Central memory CD8-positive, alpha-beta T cell (primary cell): ENCODE data around the gene IL20RB.
A peak's percentile ranks its signal among the peaks of the same experiment; 100 is the strongest.
"Not testable (repeated sequence)": the region's sequence is repeated elsewhere in the genome, so short reads cannot be mapped to it uniquely, and the experiment has no call there.

Experiments
- ATAC-seq: fragments of 150-1000 bp; cut with Tn5 transposase; replicated peaks from 2 replicates; pipeline ENCODE4 v1.10.0; 2022; ENCODE audit warnings: mild to moderate bottlenecking, moderate FRiP score, moderate number of reproducible peaks; ENCODE audit not compliant: poor library complexity, severe bottlenecking; ENCODE audit errors: extremely low read depth
- DNase-seq, 2 donors: peaks; one replicate each; pipeline ENCODE4 v3.0.0; 2021; ENCODE audit warnings: low spot score in 2 of 2
- H3K27ac Mint-ChIP-seq: one replicate; pipeline ENCODE4 v1.8.0; 2022; ENCODE audit warnings: low read depth, mild to moderate bottlenecking, moderate library complexity, mixed read lengths
- H3K27me3 Mint-ChIP-seq: one replicate; pipeline ENCODE4 v1.8.0; 2022; ENCODE audit warnings: mixed read lengths
- H3K36me3 Mint-ChIP-seq: one replicate; pipeline ENCODE4 v1.8.0; 2022; ENCODE audit warnings: mild to moderate bottlenecking, moderate library complexity, mixed read lengths; ENCODE audit not compliant: insufficient read depth
- H3K4me1 Mint-ChIP-seq: one replicate; pipeline ENCODE4 v1.8.0; 2022; ENCODE audit warnings: mixed read lengths
- H3K4me3 Mint-ChIP-seq: one replicate; pipeline ENCODE4 v1.8.0; 2022; ENCODE audit warnings: mild to moderate bottlenecking, moderate library complexity, mixed read lengths
- H3K9me3 Mint-ChIP-seq: one replicate; pipeline ENCODE4 v1.8.0; 2022; ENCODE audit warnings: mixed read lengths

Gene IL20RB

DNA sequence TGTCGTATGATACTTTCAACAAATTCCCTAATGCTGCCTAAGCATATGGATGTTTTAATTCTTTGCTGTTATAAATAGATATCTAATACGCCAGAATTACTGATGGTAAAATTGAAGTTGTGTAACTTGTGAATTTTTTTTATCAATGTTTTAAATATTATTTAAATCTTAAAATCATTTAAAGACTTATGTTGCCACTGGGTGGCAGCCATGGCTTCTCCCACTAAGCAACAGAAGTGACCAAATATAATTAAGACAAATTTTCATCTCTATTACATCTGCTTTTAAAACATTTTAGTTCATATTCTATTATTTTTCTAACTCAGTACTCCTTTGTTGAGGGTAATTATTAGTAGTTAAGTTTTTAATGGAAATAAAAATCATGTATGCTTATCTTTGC, 8.1 kb upstream of the IL20RB start:
- Mint-ChIP-seq H3K4me3 (no peak overlapping the region), H3K36me3 (peaks cover 14% of the 10 kb centered on the region), H3K4me1 (peaks cover 33% of the 10 kb centered on the region), H3K27ac (no peak overlapping the region), H3K27me3 (no peaks in the 10 kb centered on the region), H3K9me3 (no peaks in the 10 kb centered on the region)
- ATAC-seq, result no peak
- no peak for DNase-seq

DNA sequence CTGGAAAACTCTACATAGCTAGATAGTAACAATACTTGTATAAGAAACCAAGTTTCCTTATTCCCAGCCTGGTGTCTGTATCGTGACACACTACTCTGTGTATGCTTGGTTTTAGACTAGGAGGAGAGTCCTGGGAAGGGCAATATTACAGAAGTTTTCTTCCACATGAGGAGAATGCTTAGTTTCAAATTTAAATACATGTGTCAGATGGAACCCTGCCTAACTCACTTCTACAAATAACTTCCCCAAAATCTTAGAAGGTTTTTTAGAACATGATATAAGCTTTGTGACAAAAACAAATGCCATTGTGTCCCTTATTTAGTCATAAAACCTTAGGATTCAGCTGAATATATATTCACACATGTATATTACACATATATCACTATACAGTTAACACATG, 7.2 kb upstream of the IL20RB start:
- ATAC-seq (no peak), DNase-seq (no peak)
- Mint-ChIP-seq H3K4me3 (no peak overlapping the region), H3K27ac (no peak overlapping the region), H3K27me3 (no peaks in the 10 kb centered on the region), H3K4me1 (peaks cover 42% of the 10 kb centered on the region), H3K9me3 (no peaks in the 10 kb centered on the region), H3K36me3 (peaks cover 14% of the 10 kb centered on the region)

DNA sequence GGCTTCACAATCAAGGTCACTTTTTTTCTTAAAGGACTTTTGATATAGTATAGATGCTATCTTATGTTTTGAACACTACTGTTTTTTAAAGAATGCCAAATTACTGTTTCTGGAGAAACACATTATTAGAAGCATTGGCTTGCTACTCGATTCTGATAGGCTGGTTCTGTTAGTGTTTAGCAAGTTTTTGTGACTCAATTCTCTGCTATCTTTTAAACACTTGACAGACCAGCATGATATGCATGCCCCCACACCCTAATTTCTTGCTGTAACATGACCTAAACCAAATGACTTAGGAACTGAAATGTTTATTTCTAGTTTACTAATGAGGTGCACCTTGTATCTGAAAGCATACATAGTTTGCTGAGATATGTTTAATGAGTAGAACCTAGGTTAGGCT, 5.5 kb upstream of the IL20RB start:
- Mint-ChIP-seq H3K27ac (no peak overlapping the region), H3K4me3 (no peak overlapping the region), H3K36me3 (peaks cover 8% of the 10 kb centered on the region), H3K9me3 (no peaks in the 10 kb centered on the region), H3K27me3 (no peaks in the 10 kb centered on the region), H3K4me1 (peaks cover 46% of the 10 kb centered on the region)
- no peak for DNase-seq
- ATAC-seq, result no peak

DNA sequence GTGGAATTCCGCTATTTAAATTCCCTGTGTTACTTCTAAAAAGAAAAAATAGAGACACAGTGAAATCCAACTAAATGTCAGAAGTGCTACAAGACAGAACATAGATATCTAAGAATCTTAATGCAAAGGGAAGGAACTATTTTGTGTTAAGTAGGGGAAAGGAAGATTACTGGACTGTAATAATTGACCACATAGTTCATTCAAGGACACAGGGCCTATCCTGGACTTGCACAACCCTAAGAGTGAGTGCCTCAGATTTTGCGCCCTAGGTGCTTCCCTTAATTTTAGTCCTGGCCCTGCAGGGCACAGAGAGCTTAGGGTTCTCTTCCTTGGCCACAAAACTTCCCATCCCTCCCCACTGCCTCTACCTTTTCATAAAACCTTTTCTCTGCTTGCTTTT, 3.5 kb upstream of the IL20RB start:
- no peak overlapping the region for H3K4me3 Mint-ChIP-seq
- H3K9me3 Mint-ChIP-seq, result no peaks in the 10 kb centered on the region
- H3K27ac Mint-ChIP-seq, result no peak overlapping the region
- ATAC-seq (no peak), DNase-seq (no peak)
- H3K36me3 Mint-ChIP-seq, result peaks cover 3% of the 10 kb centered on the region
- no peaks in the 10 kb centered on the region for H3K27me3 Mint-ChIP-seq
- H3K4me1 Mint-ChIP-seq, result peaks cover 38% of the 10 kb centered on the region

DNA sequence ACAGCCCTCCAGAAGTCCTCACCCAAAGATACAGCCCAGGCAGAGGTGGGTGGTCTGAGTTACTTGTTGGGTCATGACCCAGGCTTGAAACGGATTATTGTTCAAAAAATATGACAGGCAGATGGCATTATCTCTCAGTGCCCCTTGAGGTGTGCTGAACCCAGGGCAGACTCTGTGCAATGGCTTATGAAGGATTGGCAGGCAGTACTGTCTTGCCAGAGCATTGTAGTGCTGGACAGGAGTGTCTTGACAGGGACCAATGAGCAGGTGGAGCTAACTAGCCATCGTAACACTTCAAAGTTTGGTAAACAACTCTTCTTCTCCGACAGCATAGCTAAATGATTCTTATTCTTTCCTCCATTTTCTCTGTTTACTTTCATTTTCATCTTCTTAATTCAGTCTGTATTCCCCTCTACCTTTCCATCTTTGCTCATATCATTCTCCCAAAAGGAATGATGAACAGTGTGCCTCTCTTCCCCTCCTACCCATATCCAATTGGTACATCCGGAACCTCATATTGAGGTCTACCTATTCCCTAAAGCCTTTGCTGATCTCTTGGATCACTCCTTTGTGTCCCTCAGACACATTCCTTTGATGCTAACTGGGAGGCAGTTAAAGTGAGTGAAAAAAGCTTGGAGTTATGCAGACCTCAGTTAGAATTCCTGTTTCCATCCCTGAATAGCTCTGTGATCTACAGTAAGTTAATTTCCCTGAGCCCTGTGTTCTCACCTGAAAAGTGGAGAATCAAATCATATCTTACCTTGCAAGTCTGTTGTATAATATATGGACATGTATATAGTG, 2.6 kb upstream of the IL20RB start:
- Mint-ChIP-seq H3K4me3 (peak overlapping the region; percentile 12), H3K27me3 (no peaks in the 10 kb centered on the region), H3K9me3 (no peaks in the 10 kb centered on the region), H3K4me1 (peaks cover 38% of the 10 kb centered on the region), H3K36me3 (peaks cover 2% of the 10 kb centered on the region), H3K27ac (peak overlapping the region; percentile 38)
- ATAC-seq (no peak), DNase-seq (no peak)

DNA sequence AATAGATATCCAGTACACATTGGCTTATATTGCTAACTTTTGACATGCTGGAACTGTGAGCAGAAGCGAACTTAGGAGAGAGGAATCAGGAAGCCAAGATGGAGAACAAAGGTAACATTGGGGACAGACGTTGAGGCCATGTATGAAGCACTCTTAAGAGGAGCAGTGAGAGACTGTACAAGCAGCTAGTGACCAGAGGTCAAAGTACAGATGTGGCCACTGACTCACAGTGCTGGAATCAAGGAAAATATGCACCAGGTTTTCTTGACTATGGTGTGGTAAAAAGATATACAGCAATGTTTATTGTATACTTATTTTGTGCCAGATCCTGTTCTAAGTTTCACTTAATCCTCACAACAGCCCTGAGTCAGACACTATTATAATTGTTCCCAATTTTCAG, 2.0 kb upstream of the IL20RB start:
- H3K27ac Mint-ChIP-seq, result peak overlapping the region; percentile 38
- H3K9me3 Mint-ChIP-seq, result no peaks in the 10 kb centered on the region
- no peak for ATAC-seq
- peaks cover 43% of the 10 kb centered on the region for H3K4me1 Mint-ChIP-seq
- DNase-seq, result no peak
- no peak overlapping the region for H3K4me3 Mint-ChIP-seq
- no peaks in the 10 kb centered on the region for H3K27me3 Mint-ChIP-seq
- peaks cover 4% of the 10 kb centered on the region for H3K36me3 Mint-ChIP-seq

DNA sequence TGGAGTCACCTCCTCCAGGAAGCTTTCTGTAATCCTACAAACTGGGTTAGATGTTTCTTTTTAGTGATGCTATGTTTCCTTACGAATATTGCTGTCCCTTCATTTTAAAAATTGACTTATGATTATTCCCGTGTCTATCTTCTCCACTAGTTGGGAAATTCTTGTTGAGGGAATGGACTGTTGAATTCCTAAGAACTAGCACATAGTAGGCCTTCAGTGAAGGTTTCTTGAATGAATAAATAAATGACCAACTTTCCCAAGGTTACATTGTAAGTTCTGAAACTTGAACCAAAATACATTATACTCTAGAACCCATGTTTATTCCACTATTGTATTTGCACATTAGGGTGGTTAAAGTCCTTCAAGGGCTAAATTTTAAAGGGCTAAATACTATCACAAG, 812 bp upstream of the IL20RB start:
- ATAC-seq (no peak), DNase-seq (no peak)
- Mint-ChIP-seq H3K27me3 (no peaks in the 10 kb centered on the region), H3K9me3 (no peaks in the 10 kb centered on the region), H3K27ac (no peak overlapping the region), H3K4me3 (no peak overlapping the region), H3K4me1 (peaks cover 37% of the 10 kb centered on the region), H3K36me3 (peaks cover 4% of the 10 kb centered on the region)

DNA sequence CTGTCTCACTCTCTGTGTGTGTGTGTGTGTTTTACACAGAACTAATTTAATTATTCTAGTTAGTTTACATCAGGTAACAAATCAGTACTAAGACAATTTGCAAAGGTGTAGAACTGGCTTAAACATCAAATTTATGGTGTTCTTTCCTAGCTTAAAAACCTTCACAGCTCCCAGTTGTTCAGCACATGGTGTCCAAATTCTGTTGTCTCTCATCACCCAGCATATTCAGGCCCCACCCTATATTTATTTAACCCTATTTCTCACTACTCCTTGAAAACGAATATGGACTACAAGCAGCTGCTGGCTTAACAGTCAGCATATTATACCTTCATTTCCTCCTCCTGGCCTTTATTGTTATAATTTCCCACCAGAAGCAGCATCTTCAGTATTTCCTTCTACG, 1.2 kb downstream of the IL20RB start:
- no peak overlapping the region for H3K4me3 Mint-ChIP-seq
- H3K36me3 Mint-ChIP-seq, result peaks cover 4% of the 10 kb centered on the region
- H3K9me3 Mint-ChIP-seq, result no peaks in the 10 kb centered on the region
- no peaks in the 10 kb centered on the region for H3K27me3 Mint-ChIP-seq
- no peak for DNase-seq
- H3K27ac Mint-ChIP-seq, result no peak overlapping the region
- peaks cover 27% of the 10 kb centered on the region for H3K4me1 Mint-ChIP-seq
- no peak for ATAC-seq

DNA sequence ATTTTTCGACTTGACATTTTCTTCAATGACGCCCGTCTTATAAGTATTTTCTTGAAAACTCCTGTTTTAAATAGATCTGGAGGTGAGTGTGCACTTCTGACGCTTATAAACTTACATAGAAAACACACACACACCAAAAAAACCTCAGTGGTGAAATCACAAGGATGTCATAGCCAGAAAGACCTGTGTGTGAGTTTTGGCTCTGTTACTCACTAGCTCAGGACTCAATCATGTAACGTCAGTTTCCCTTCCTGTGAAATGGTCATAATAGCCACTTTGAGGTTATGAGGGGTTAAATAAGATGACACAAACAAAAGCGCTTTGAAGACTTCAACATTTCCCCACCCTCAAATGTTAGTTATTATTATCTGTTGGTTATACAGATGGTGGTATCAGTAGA, 1.8 kb downstream of the IL20RB start:
- peaks cover 4% of the 10 kb centered on the region for H3K36me3 Mint-ChIP-seq
- no peak overlapping the region for H3K27ac Mint-ChIP-seq
- no peak for ATAC-seq
- no peaks in the 10 kb centered on the region for H3K9me3 Mint-ChIP-seq
- H3K27me3 Mint-ChIP-seq, result no peaks in the 10 kb centered on the region
- H3K4me3 Mint-ChIP-seq, result no peak overlapping the region
- DNase-seq, result no peak
- H3K4me1 Mint-ChIP-seq, result peaks cover 25% of the 10 kb centered on the region

DNA sequence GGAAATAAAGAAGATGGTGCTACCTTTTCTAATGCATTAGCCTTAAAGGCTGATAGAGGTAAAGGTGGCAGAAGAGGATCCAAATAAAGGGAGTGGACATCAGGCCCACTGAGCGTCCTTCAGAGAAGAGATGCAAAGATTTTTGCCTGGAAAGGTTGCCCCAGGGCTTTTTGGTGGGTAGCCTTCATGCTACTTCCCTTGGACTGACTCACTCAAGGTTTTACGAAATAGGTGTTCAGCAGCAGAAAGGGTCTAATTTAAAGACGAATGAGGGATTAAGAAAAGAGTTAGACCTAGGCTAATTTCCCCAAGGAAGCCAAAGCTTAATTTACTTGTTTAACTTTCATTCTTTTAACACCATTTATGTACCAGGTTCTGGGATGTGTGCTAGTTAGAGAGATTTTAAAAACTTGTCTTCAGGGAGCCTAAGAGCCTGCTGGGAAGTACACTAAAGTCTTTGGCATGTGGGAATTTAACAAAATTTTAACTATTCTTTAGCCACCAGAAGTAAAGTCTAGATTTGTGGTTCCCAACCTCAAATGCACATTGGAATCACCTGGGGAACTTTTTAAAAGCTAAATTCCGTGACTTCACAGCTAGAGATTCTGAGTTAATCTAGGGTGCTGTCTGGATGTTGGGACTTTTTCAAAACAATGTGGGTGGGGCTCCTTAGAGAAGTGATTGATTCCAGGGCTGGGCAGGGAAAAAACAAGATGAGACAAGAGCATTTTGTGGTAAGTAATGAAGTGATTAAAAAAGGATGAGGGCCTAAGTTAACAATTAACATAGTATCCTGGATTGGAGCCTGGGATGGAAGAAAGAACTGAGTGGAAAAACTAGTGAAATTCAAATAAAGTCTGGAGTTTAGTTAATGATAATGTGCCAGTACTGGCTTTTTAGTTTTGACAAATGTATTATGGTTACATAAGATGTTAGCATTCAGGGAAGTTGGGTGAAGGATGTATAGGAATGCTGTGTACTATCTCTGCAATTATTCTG, 3.4 kb downstream of the IL20RB start:
- Mint-ChIP-seq H3K9me3 (no peaks in the 10 kb centered on the region), H3K27ac (no peak overlapping the region), H3K27me3 (no peaks in the 10 kb centered on the region), H3K4me3 (no peak overlapping the region), H3K4me1 (peaks cover 13% of the 10 kb centered on the region), H3K36me3 (peaks cover 4% of the 10 kb centered on the region)
- ATAC-seq, result no peak
- DNase-seq, result no peak

DNA sequence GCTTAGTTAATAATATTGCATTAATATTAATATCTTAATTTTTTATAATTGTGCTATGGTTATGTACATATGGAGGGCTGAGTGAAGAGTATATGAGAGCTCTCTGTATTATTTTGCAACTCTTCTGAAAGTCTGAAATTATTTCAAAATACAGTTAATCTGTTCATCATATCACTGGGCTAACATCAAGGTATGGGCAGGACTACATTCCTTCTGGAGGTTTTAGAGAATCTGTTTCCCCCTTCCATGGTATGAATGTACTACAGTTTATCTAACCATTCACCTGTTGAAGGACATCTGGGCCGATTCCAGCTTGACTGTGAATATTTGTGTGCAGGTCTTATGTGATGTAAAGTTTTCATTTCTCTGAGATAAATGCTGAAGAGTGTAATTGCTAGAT, 5.1 kb downstream of the IL20RB start:
- Mint-ChIP-seq H3K27ac (no peak overlapping the region), H3K9me3 (no peaks in the 10 kb centered on the region), H3K36me3 (peaks cover 2% of the 10 kb centered on the region), H3K27me3 (no peaks in the 10 kb centered on the region), H3K4me1 (peaks cover 6% of the 10 kb centered on the region), H3K4me3 (no peak overlapping the region)
- DNase-seq (no peak), ATAC-seq (no peak)

DNA sequence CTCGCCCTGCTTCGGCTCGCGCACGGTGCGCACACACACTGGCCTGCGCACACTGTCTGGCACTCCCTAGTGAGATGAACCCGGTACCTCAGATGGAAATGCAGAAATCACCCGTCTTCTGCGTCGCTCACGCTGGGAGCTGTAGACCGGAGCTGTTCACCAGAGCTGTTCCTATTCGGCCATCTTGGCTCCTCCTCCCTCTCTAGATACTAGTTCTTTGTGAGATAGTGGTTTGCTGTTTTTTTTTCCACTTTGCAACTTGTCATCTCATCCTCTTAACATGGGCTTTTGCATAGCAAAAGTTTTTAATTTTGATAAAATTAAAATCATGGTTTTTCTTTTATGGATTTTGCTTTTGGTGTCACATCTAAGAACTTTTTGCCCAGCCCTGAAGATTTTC, 11.8 kb downstream of the IL20RB start:
- ATAC-seq, H3K27me3 Mint-ChIP-seq, H3K4me1 Mint-ChIP-seq, DNase-seq, H3K36me3 Mint-ChIP-seq, H3K4me3 Mint-ChIP-seq, H3K9me3 Mint-ChIP-seq, H3K27ac Mint-ChIP-seq: not testable (repeated sequence)

DNA sequence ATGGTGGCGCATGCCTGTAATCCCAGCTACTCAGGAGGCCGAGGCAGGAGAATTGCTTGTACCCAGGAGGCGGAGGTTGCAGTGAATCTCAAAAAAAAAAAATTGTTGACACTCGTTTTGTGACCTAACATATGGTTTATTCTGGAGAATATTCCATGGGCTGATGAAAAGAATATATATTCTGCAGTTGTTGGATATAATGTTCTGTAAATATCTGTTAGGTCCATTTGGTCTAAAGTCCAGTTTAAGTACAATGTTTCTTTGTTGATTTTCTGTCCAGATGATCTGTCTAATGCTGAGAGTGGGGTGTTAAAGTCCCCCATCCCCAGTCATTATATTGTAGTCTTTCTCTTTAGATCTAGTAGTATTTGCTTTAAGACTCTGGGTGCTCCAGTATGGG, 15.6 kb downstream of the IL20RB start:
- Mint-ChIP-seq H3K4me3 (no peak overlapping the region), H3K36me3 (no peaks in the 10 kb centered on the region), H3K27ac (no peak overlapping the region), H3K9me3 (peaks cover 7% of the 10 kb centered on the region), H3K4me1 (no peaks in the 10 kb centered on the region), H3K27me3 (no peaks in the 10 kb centered on the region)
- no peak for ATAC-seq
- no peak for DNase-seq
